GM21526 (cell line): ENCODE results near the gene DHRS13.
"Not testable (repeated sequence)": the region's sequence is repeated elsewhere in the genome, so short reads cannot be mapped to it uniquely, and the experiment has no call there.

ENCODE experiments used
- ATAC-seq: cut with Tn5 transposase; IDR thresholded peaks from one replicate; pipeline ENCODE4 v1.9.1; 2021; ENCODE audit warnings: moderate library complexity; ENCODE audit not compliant: unreplicated experiment, low FRiP score

DHRS13 gene

DNA sequence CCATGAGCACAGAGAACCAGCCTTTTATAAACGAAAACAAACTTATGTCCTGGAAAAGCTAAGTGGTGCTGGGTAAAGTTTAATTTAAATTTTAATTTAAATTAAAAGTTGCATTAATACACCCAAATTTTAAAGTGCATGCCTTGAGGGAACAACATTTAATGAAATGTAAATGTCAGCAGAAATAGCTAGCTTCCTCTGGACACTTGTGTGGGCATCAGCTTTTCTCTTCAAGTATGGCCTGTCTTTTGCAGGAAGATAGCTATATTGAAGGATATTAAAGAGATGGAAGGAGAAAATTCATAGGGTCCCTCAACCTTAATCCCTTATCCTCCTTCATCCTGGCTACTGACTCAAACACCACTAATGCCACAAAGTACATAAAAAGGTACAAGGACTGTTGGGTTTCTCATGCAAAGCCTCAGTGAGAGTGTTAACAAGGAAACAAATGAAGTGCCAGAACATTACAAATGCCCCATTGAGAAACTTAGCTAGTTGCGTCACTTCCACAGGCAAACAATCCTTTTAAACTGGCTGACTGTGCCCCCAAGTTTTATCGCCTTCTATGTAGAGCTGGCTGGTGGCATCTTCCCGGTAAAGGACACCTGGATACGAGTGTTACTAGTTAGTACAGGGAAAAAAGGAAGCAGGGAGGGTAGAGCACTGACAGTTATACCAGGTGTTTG, 34.3 kb upstream of the DHRS13 start:
- no peak for ATAC-seq

DNA sequence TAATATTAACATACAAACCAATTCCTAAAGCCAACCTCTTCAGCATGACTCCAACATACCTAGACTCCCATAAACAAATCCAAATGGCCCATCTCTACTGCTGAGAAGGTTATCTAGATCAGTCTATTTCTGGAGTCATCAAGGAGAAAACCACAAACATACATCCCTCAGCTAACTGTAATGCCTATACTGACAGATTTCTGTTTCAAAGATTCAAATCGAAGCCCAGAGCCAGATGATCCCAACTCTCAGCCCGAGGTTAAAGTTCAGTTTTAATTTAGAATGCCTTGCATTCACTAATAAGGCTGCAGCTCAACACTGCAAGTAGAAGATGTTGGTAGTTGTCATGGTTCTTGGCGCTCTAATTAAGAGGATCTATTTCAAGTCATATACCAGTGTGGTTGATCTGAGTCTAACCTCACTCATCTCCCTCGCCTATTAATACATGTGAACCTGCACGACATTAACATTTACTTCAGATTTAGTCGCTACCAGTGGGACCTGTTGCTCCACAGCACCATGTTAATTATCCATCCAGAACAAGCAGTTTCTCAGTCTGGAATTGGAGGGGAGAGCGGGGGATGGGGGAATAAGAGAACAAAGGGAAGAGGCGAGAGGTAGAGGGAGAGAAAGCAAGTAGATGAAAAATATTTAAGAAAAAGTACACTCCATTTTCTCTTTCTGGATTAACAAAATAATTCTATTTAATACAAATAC, 33.0 kb upstream of the DHRS13 start:
- no peak for ATAC-seq

DNA sequence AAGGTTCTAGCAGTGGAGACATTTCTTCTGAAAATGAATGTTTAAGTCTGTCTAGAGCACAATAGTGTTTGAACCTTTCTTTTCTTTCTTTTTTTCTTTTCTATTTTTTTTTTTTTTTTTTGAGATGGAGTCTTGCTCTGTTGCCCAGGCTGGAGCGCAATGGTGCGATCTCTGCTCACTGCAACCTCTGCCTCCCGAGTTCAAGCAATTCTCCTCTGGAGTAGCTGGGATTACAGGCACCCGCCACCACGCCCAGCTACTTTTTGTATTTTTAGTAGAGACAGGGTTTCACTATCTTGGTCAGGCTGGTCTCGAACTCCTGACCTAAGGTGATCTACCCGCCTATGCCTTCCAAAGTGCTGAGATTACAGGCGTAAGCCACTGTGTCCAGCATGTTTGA, 31.6 kb upstream of the DHRS13 start:
- ATAC-seq = not testable (repeated sequence)

DNA sequence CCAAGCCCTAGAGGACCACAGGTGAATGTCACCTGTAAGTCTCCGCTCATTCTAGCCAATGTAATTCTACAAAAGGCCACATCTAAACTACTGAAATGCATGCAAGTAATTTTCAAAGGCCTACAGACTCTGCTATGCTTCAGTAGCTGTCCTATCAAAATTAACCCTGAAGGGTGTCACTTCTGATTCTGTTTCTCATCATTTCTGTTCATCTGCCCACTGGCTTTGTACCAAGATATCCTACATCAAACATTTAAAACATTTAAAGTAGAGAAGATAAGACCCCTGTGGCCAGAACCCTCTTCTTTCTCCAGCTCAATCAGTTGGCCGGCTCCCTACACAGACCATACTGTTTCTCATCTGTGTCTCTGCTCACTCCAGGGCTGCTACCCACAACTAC, 26.9 kb upstream of the DHRS13 start:
- ATAC-seq = no peak

DNA sequence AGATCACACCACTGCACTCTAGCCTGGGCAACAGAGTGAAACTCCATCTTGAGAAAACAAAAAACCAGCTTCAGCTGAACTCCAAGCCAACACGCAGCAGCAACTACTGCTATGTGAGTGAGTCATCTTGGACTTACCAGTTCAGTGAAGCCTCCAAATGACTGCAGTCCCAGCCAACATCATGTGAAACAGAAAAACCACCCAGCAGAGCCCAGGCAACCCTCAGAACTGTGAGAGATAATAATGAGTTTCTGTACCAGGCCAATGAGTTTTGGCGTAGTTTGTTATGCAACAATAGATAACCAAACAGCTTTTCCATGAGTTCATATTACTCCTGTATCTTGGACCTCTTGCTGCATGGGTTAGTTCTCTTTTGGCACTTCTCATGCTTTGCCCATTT, 25.2 kb upstream of the DHRS13 start:
- no peak for ATAC-seq

DNA sequence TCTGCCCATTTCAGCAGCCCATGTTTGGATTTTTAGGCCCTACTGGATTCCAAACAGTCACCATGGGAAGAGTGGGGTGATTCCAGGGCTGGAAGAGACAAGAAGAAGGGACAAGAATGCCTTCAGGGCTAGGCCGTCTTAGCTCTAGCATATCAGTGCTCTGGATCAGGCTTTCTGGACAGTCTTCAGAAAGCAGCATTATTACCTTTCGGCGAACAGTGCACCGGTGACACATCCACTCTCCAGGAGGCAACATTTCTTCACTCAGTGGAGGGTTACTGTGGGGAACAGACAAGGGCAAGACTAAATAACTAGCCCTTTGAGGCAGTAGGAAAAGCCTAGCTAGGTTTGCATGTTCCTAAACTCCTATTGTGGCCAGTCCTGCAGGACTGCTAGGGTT, 23.9 kb upstream of the DHRS13 start:
- ATAC-seq = no peak

DNA sequence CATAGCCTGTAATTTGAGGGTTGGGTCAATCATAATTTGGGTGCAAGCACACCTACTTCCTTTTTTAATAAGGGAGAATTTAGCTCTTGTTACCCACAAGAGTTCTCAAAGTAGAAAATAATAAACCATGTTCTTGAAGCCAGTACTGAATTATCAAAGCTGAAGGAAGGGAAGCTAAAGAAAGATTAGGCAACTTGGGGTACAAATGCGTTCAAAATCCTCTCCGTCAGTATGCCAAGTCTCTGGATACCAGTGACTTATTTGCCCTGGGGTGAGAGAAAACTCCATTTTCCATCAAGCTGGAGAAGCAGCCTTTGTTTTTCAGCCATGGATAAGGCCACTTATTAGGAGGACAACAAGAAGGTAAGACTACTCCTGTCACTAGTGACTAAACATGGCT, 23.5 kb upstream of the DHRS13 start:
- ATAC-seq = no peak

DNA sequence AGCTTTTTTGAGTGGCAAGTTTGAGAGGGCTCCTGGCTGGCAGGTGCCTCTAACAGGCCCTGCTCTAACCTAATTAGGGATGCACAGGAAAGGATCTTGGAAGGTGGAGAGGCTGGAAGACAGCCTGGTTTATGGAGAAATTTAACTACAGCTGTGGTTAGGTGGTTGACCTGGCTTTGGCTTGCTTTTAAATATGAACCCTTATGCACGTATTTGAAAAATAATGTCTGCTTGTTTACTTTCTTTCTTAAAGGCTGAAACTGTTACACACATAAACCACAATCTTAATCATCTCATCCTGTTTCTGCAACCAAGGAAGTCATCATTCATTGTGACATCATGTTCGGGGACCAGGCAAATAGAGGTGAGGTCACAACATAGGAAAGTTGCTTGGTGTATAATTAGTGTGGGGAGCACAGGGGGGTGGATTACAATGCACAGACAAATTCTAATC, 23.1 kb upstream of the DHRS13 start:
- no peak for ATAC-seq

DNA sequence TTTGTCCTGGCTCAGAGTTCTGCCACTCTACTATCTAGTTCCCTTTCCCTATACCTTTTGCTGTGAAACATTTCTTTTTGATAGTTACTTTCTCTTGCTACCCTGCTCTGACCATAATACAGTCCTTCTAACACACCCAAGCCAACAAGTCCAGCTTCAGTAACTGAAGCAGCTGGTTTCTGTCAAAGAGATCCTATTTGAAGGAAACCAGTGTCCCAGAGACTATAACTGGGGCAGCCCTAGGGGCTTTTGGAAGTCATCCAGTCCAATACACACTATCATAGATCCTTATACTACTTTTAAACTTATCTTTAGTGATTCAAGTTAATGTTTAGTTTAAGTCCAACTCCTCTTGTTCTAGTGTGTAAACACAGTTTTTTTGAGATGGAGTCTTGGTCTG, 17.3 kb upstream of the DHRS13 start:
- no peak for ATAC-seq

DNA sequence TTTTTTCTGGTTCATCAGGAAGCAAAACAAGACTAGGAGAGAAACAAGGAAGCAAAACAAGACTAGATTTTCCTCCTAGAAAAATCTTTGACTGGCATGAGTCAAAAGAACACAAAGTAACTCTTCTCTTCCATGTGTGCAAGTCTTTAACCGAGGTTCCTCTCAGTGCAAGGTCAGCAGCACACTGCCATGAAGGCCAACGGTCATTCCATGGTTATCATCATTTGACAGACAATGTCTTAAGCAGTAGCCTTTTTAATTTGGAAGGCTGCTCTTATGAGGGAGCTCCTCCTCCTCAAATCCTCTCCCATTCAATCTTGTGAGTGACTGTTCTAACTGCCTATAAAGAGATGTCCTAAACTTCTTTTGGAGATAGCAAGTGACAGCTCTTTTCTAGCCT, 15.4 kb upstream of the DHRS13 start:
- ATAC-seq = no peak

DNA sequence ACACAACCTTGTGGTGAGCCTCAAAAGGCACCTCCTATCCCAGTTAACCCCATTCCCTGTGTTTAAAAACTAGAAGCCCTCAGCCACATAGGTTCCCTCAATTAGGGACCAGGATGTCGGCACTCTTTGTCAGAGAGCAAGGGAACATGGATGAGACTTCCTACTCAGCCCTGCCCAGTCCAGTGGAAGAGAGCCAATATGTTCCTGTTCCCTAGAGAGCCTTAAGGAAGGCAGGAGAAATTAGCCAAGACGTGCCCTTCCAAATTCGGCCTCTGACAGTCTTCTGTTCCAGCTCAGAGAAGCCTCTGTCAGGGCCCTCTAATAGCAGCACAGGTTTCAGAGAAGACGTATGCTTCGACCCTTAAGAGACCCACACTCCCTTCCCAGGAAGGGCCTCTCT, 14.6 kb upstream of the DHRS13 start:
- no peak for ATAC-seq

DNA sequence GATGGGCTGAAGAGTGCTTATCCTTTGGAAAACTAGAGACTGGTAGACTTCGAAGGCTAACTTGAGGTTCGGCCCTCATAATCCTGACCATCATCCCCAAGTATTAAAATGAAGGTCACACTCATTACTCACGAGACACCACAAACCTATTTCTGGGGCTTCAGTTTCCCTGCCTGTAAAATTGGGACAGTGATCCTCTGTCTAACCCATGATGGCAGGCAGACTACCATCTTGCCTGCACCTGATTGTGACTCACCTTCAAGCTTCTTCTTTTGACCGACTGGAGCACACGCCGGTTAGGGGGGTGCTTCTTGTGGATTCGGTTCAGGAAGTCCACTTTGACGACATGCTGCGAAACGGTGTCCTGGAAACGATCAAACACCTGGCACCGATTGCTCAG, 14.2 kb upstream of the DHRS13 start:
- no peak for ATAC-seq

DNA sequence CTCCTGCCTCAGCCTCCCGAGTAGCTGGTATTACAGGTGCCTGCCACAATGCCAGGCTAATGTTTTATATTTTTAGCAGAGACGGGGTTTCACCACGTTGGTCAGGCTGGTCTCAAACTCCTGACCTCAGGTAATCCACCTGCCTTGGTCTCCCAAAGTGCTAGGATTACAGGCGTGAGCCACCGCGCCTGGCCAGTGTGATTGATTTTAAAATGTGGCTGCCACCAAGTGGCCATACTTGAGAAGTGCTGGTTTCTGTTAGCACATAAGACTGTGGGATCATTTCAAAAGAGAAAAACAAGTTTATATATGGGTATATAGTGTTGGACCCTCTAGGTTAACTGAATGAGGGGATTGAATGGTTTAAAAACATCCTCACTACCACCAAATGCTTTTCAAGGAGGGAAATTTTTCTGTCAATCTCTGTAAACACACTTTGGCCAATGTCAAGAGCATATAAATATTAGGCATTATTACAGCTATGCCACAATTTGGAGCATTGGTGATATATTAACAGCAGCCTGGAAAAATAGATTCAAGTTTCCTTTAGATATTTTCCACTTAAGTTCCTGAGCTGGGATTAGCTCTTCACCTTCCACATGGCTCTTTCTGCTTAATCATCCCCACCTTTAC, 13.5 kb upstream of the DHRS13 start:
- no peak for ATAC-seq

DNA sequence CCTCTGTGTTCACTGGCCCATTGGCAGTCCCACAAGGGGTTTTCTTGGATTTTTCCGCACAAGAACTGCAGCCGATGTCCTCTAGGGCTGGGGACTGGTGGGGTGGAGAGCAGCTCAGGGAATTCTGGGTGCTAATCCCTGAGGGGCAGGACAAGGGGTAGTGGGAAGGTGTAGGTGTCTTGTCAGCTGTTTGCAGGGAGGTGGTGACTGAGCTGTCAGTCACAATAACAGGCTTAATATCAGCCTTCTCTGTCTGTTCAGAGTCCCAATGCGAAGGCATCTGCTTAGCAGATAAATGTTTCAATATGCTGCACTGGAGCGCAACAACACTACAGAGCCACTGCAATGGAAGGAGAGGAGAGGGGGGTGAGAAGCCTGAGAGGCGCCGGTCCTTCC, 10.1 kb upstream of the DHRS13 start:
- ATAC-seq = no peak

DNA sequence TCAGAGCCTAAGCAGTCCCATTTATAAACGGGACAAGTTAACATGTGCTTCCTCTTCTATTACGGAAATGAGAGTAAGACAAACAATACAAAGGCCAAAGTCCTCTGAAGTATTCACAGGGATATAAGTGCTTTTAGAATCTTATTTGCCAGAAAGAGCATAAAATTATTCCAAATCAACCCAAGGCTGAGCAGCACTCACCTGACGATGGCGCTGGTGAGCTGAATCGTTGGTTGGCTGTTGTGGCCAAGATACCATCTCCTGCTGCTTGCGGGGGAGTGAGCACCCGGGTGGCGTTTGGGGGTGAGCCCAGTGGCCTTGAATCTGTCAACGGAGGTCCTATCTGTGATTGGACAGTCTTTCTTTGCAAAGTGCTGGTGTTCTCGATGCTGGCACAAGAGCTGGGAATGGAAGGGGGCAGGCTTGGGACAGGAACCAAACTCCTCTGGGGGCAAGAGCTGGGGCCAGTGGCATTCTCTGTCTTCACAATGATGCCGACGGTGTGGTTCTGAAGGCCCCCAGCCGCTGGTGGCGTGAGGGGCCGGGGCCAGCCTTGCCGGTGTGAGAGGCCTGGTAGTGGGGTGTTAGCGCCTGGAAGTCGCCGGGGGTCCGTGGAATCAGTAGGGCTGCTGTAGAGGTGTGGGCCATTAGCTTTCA, 9.5 kb upstream of the DHRS13 start:
- no peak for ATAC-seq

DNA sequence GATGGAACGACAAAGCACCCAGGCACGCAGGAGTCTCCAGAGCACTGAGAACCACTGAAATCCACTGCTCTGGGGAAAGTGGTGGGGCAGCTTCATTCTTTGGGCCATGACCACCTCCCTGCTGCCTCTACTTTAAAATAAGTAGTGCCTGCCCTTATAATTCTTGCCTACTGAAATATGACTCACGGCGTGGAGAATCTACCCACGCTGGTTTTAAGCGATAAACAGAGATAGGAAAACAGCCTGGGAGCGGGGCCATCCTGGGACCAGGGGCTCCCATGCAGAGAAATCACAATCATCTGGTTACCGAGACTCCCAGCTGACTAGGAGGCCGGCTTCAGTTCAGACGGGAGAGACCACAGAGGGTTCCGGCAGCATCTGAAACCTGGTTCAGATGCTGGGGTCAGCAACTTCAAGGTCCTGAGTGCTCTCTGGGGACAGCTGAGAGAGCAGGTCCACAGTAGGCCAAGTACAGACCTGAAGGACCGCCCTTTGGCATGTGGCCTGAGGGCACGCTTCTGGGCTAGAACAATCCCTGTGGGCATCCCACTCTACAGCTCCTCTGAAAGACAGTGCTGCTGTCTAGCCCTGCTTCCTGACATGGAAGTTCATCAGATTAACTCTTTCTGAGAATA, 8.6 kb upstream of the DHRS13 start:
- ATAC-seq = no peak

DNA sequence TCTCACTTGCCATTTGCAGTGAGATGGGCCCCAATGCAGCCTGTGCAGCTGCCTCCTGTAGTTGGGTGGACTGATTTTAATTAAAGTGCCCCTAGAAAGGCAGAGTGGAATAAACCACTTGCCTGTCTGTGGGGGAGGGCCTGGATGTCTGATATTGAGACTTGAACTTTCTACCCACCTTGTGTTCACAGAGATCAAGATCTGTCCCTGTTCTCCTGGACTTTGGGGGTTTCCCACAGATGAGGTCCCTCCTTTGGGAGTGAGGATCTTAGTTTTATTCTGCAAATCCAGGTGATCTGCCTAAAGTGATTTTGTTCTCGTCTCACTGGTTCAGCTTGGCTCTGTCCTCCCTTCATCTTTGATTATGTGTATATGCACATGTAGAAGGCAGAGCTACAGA, 7.7 kb upstream of the DHRS13 start:
- ATAC-seq = no peak

DNA sequence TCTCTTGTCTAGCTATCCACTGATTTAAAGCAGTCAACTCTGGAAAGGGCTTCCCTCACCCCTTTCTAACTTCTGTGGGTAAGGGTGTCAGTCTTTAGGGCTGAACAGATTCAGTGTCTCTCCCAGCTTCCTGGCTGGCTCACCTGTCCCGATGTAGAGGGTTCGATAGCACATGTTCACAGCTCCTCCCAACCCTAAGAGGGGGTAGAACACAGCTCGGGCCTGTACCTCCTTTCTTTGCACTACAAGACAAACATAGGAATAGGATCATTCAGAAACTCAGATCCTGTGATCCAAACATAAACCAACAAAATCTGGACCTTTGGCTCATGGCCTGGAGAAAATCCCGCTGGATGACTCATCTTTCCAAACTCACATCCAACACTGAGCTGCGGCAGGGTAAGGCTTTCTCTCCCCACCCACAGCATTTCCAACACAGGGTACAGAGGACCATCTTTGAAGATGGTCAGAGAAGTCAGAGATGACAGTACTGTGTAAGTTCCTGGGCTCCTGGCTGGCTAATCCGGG, 5.8 kb upstream of the DHRS13 start:
- ATAC-seq = no peak

DNA sequence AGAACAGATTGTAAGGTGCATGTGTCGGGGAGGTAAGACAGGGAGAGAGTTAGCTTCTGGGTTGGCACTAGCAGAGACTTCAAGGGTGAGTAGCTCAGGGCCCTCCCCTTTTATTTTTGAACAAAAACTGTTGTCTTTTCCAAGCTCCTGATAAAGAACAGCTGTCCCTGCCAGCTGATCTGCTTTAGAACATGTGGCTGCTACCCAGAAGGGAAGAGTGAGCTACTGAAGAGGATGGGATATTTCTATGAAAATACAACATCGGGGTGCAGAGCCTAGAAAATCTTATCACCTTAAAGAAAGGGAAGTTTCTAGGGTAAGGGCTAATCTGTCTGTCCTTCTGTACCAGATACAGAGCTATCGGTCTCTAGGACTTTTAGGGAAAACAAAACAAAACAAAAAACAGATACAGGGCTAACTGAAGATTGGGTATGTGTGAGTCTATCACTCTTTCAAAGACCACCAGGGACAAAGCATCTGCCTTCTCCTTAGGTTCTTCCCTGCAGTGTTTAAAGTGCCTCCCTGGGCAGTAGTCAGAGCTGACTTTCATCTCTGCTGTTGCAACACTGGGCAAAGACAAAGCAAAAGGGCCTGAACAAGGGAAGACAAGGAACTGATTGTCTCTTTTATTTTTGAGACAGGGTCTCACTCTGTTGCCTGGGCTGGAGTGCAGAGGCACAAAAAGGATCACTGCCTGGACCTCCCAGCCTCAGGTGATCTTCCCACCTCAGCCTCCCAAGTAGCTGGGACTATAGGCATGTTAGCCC, 5.0 kb upstream of the DHRS13 start:
- no peak for ATAC-seq
